ENCODE measurements around the gene PADI4. TPM values are rescaled to one million over a fixed set of nuclear protein-coding genes. Genes with fewer than 3 reads are reported as not detected.

PADI4 gene
- total and polyA plus RNA-seq, 8 donors = 0.08 to 0.25 (median 0.18) TPM; not detected in 5

DNA sequence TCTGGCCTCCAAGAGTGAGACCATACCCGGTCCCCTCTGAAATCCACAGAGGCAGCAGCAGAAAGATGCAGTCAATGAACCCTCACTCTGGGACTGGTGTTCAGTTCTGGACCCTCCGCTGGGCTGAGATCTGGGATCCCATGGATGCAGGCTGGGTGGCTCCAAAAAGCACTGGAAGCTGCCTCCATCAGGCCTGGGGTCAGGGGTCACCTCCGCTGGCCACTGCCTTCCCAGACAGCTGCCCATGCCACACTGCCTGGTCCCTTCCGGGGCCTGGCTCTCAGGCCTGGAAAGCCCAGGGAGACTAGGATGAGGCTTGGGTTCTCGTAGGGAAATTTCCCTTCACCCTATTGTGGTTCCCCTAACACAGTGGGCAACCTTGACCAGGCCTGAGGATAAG, 21.4 kb upstream of the PADI4 start:
- TF ChIP-seq, protein P1, sequence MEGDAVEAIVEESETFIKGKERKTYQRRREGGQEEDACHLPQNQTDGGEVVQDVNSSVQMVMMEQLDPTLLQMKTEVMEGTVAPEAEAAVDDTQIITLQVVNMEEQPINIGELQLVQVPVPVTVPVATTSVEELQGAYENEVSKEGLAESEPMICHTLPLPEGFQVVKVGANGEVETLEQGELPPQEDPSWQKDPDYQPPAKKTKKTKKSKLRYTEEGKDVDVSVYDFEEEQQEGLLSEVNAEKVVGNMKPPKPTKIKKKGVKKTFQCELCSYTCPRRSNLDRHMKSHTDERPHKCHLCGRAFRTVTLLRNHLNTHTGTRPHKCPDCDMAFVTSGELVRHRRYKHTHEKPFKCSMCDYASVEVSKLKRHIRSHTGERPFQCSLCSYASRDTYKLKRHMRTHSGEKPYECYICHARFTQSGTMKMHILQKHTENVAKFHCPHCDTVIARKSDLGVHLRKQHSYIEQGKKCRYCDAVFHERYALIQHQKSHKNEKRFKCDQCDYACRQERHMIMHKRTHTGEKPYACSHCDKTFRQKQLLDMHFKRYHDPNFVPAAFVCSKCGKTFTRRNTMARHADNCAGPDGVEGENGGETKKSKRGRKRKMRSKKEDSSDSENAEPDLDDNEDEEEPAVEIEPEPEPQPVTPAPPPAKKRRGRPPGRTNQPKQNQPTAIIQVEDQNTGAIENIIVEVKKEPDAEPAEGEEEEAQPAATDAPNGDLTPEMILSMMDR (IDR thresholded peaks at IDR 0.05) = no peak
- no peak for TF ChIP-seq EP300 (IDR thresholded peaks at IDR 0.05)
- intact Hi-C loops (cut with DNase I; ENCODE audit: low total_unique reads) = no loop called here
- Histone ChIP-seq H3K27me3 (peaks cover 0 to 70% (median 8%) of the 10 kb centered on the region in 3 donors), H3K9me3 (no peaks in the 10 kb centered on the region), H3K27ac (no peak overlapping the region), H3K4me3 (no peak overlapping the region), H3K36me3 (no peaks in the 10 kb centered on the region), H3K4me1 (no peaks in the 10 kb centered on the region)
- WGBS, 5 donors = 81 to 90% (median 82%) methylated on average over 5 of the region's 5 CpGs
- no peak for DNase-seq

DNA sequence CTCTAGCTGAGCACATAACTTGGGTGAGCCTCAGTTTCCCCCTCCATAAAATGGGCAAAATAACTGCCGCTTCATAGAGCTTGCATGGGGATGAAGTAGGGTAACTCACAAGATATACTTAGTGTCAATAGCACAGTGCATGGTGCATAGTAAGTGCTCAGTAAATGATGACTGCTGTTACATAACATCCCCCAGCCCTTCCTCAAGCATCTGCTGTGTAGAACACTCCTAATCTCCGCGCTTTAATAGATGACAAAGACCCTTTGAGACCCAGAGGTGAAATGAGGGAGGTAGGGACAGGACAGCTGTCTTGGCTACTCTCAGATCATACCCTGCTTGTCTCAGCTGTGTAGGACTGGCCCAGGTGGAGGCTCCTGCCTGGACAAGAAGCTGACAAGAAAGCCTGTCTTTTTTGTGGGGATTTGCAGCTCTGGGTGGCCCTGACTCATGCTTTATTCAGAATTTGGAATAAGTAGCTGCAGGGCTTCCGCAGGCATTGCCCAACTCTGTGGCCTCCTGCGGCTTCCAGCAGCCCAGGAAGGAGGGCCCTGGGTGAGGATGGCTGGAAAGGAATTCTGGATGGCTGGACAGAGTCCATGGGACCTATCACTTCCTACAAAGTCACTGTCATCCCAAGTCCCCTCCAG, 20.7 kb upstream of the PADI4 start:
- Histone ChIP-seq H3K9me3 (no peaks in the 10 kb centered on the region), H3K4me1 (no peaks in the 10 kb centered on the region), H3K27ac (no peak overlapping the region), H3K4me3 (no peak overlapping the region), H3K27me3 (peaks cover 0 to 65% (median 8%) of the 10 kb centered on the region in 3 donors), H3K36me3 (no peaks in the 10 kb centered on the region)
- TF ChIP-seq POLR2A (IDR thresholded peaks at IDR 0.05) (no peak), EP300 (IDR thresholded peaks at IDR 0.05) (no peak)
- 85 to 91% (median 88%) methylated on average over 5 of the region's 5 CpGs for WGBS, 5 donors
- intact Hi-C loops (cut with DNase I; ENCODE audit: low total_unique reads) = no loop called here
- DNase-seq = no peak

DNA sequence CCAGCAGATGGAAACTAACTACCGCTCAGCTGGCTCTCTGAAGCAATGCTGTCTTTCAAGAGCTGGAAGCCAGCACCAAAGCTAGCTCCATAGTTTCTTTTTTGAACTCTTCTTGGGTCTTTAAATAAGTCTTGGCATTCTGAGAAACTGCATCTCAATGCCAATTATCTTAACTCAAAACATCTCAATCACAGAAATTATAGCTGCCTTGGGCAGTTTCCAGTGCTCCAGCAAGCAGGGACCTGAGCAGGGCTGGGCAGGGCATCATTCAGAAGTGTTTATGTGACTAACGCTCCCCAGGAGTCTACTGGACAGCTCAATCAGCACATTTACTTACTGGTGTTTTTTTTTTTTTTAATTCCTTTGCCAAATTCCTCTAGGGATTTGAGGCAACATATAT, 18.3 kb upstream of the PADI4 start:
- peaks cover 0 to 56% (median 4%) of the 10 kb centered on the region in 3 donors for H3K27me3 ChIP-seq
- no peaks in the 10 kb centered on the region for H3K4me1 ChIP-seq
- WGBS, 5 donors = 39 to 54% (median 42%) methylated on average over 2 of the region's 2 CpGs
- no peaks in the 10 kb centered on the region for H3K9me3 ChIP-seq
- TF ChIP-seq, protein P1 (IDR thresholded peaks at IDR 0.05) = no peak
- no peak for TF ChIP-seq POLR2A (IDR thresholded peaks at IDR 0.05)
- no peak for TF ChIP-seq EP300 (IDR thresholded peaks at IDR 0.05)
- no peak for TF ChIP-seq POLR2AphosphoS5 (IDR thresholded peaks at IDR 0.05)
- H3K36me3 ChIP-seq = no peaks in the 10 kb centered on the region
- H3K4me3 ChIP-seq = no peak overlapping the region
- no peak overlapping the region for H3K27ac ChIP-seq
- no peak for DNase-seq
- intact Hi-C loops (cut with DNase I; ENCODE audit: low total_unique reads) = no loop called here

DNA sequence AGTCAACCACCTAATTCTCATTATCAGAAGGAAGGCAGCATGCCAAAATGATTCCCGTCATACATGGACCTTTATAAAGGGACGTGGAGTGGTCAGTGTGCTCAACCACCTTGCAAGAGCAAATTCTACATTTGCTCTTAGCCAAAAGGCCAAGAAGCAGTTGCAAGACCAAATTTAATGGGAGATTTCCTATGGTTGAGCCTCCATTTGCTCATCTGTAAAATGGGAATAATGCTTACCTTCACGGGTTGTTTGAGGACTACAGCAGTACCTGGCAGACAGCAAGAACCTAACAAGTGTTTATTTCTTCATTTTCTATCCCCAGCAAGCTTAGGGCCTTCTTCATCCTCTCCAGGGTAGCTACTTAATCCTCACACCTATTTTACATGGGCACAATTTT, 17.4 kb upstream of the PADI4 start:
- H3K9me3 ChIP-seq = no peaks in the 10 kb centered on the region
- DNase-seq = no peak
- 72 to 91% (median 89%) methylated on average over 3 of the region's 3 CpGs for WGBS, 5 donors
- peaks cover 0 to 53% (median 4%) of the 10 kb centered on the region in 3 donors for H3K27me3 ChIP-seq
- H3K4me1 ChIP-seq = no peaks in the 10 kb centered on the region
- no peaks in the 10 kb centered on the region for H3K36me3 ChIP-seq
- H3K4me3 ChIP-seq = no peak overlapping the region
- intact Hi-C loops (cut with DNase I; ENCODE audit: low total_unique reads) = no loop called here
- no peak overlapping the region for H3K27ac ChIP-seq
- TF ChIP-seq POLR2AphosphoS5 (IDR thresholded peaks at IDR 0.05) = no peak
- no peak for TF ChIP-seq EP300 (IDR thresholded peaks at IDR 0.05)
- no peak for TF ChIP-seq POLR2A (IDR thresholded peaks at IDR 0.05)
- TF ChIP-seq, protein P1 (IDR thresholded peaks at IDR 0.05) = no peak
